HEK293 (cell line): Measurements from ENCODE around the gene MVB12B.

ENCODE experiments used
- CTCF ChIA-PET: fragments of 350-600 bp; formaldehyde crosslinking; extraction: SDS; loops from one replicate; lab custom pipeline; 2021; ENCODE audit warnings: antibody characterized with exemption; lab: Yijun Ruan, JAX
- POLR2A ChIA-PET: fragments of 300-600 bp; formaldehyde crosslinking; extraction: SDS; loops from one replicate; lab custom pipeline; 2020; ENCODE audit warnings: antibody characterized with exemption, inconsistent platforms; lab: Yijun Ruan, JAX
- H3K27ac ChIP-seq: fragments of 200-500 bp; sonication (Bioruptor generic); 2 replicates; pipeline ENCODE4 v1.5.1; 2014; ENCODE audit warnings: low read depth, low read length, control low read depth, inconsistent platforms; ENCODE audit errors: extremely low read depth
- H3K36me3 ChIP-seq, 2 experiments: fragments of 200-500 bp in 1 of 2; sonication (Bioruptor generic) in 1 of 2; 1 replicate in 1 of 2; 2 replicates in 1 of 2; pipeline ENCODE4 v1.5.1; 2014 to 2017; ENCODE audit warnings: inconsistent platforms in 2 of 2, low read length in 2 of 2; ENCODE audit not compliant: control insufficient read depth in 2 of 2, insufficient read depth in 1 of 2
- H3K4me1 ChIP-seq: fragments of 200-500 bp; sonication (Bioruptor generic); 2 replicates; pipeline ENCODE4 v1.5.1; 2014; ENCODE audit warnings: mild to moderate bottlenecking, low read length, inconsistent platforms; ENCODE audit not compliant: control insufficient read depth, insufficient read depth
- H3K4me3 ChIP-seq: 2 replicates; pipeline ENCODE4 v1.5.1; 2011; ENCODE audit warnings: low read depth, mild to moderate bottlenecking, control low read depth, low read length, moderate library complexity
- H3K9me3 ChIP-seq: fragments of 200-500 bp; sonication (Bioruptor generic); 2 replicates; pipeline ENCODE4 v1.5.1; 2014; ENCODE audit warnings: low read depth, low read length, inconsistent platforms; ENCODE audit not compliant: control insufficient read depth, insufficient read depth
- ELK4 ChIP-seq: IDR thresholded peaks from 2 replicates; pipeline ENCODE4 v1.6.1; 2011; ENCODE audit warnings: mild to moderate bottlenecking, low read depth, low read length, borderline replicate concordance
- HOXA7 ChIP-seq: sonication (generic); formaldehyde crosslinking; IDR thresholded peaks from 2 replicates; pipeline ENCODE4 v1.8.1; 2022; ENCODE audit warnings: missing genetic modification reagents, borderline replicate concordance
- KLF9 ChIP-seq: fragments of 450-650 bp; formaldehyde crosslinking; IDR thresholded peaks from 2 replicates; pipeline ENCODE4 v1.5.1; 2016; ENCODE audit warnings: missing biosample characterization, missing genetic modification characterization, low read depth
- PRDM2 ChIP-seq: fragments of 450-650 bp; formaldehyde crosslinking; IDR thresholded peaks from 2 replicates; pipeline ENCODE4 v1.5.1; 2016; ENCODE audit warnings: missing biosample characterization, missing genetic modification characterization, borderline replicate concordance
- TCF7L2 ChIP-seq: IDR thresholded peaks from 2 replicates; pipeline ENCODE4 v1.6.1; 2011; ENCODE audit warnings: low read depth, mild to moderate bottlenecking, inconsistent platforms, low read length, moderate library complexity, borderline replicate concordance
- WT1 ChIP-seq: fragments of 450-650 bp; formaldehyde crosslinking; IDR thresholded peaks from 2 replicates; pipeline ENCODE4 v1.5.1; 2016; ENCODE audit warnings: missing biosample characterization, missing genetic modification characterization
- ZBTB17 ChIP-seq: fragments of 450-650 bp; formaldehyde crosslinking; IDR thresholded peaks from 2 replicates; pipeline ENCODE4 v1.5.1; 2016; ENCODE audit warnings: missing biosample characterization, missing genetic modification characterization
- ZFP37 ChIP-seq: fragments of 450-650 bp; formaldehyde crosslinking; IDR thresholded peaks from 2 replicates; pipeline ENCODE4 v1.5.1; 2016; ENCODE audit warnings: missing biosample characterization, missing genetic modification characterization
- ZFP41 ChIP-seq: fragments of 450-650 bp; formaldehyde crosslinking; IDR thresholded peaks from 2 replicates; pipeline ENCODE4 v1.5.1; 2016; ENCODE audit warnings: missing biosample characterization, missing genetic modification characterization, borderline replicate concordance
- ZIC2 ChIP-seq: fragments of 450-650 bp; formaldehyde crosslinking; IDR thresholded peaks from 2 replicates; pipeline ENCODE4 v1.5.1; 2016; ENCODE audit warnings: missing biosample characterization, missing genetic modification characterization
- ZNF18 ChIP-seq: fragments of 450-650 bp; formaldehyde crosslinking; IDR thresholded peaks from 2 replicates; pipeline ENCODE4 v1.5.1; 2016; ENCODE audit warnings: missing biosample characterization, missing genetic modification characterization
- ZNF311 ChIP-seq: fragments of 450-650 bp; formaldehyde crosslinking; IDR thresholded peaks from 2 replicates; pipeline ENCODE4 v1.5.1; 2017; ENCODE audit warnings: missing biosample characterization, missing genetic modification characterization, borderline replicate concordance
- ZNF324 ChIP-seq: fragments of 450-650 bp; formaldehyde crosslinking; IDR thresholded peaks from 2 replicates; pipeline ENCODE4 v1.5.1; 2016; ENCODE audit warnings: missing biosample characterization, missing genetic modification characterization
- ZNF366 ChIP-seq: fragments of 450-650 bp; formaldehyde crosslinking; conservative IDR thresholded peaks from 2 replicates; pipeline ENCODE4 v1.5.1; 2016; ENCODE audit warnings: missing biosample characterization, missing genetic modification characterization
- ZNF530 ChIP-seq: fragments of 450-650 bp; formaldehyde crosslinking; IDR thresholded peaks from 2 replicates; pipeline ENCODE4 v1.5.1; 2016; ENCODE audit warnings: low read depth, missing biosample characterization, missing genetic modification characterization
- ZNF558 ChIP-seq: fragments of 450-650 bp; formaldehyde crosslinking; IDR thresholded peaks from 2 replicates; pipeline ENCODE4 v1.5.1; 2016; ENCODE audit warnings: missing biosample characterization, missing genetic modification characterization
- ZNF596 ChIP-seq: fragments of 450-650 bp; IDR thresholded peaks from 2 replicates; pipeline ENCODE4 v1.5.0; 2018; ENCODE audit warnings: missing biosample characterization, mild to moderate bottlenecking, missing genetic modification characterization, moderate library complexity
- ZNF623 ChIP-seq: fragments of 450-650 bp; formaldehyde crosslinking; IDR thresholded peaks from 2 replicates; pipeline ENCODE4 v1.5.1; 2016; ENCODE audit warnings: missing biosample characterization, missing genetic modification characterization
- ZNF776 ChIP-seq: fragments of 450-650 bp; formaldehyde crosslinking; IDR thresholded peaks from 2 replicates; pipeline ENCODE4 v1.5.0; 2017; ENCODE audit warnings: missing biosample characterization, missing genetic modification characterization, borderline replicate concordance
- ZNF843 ChIP-seq: fragments of 450-650 bp; formaldehyde crosslinking; IDR thresholded peaks from 2 replicates; pipeline ENCODE4 v1.5.1; 2016; ENCODE audit warnings: missing biosample characterization, missing genetic modification characterization
- ZSCAN16 ChIP-seq: fragments of 450-650 bp; formaldehyde crosslinking; IDR thresholded peaks from 2 replicates; pipeline ENCODE4 v1.5.1; 2016; ENCODE audit warnings: missing biosample characterization, missing genetic modification characterization

MVB12B gene

GRCh38 chr9:126386776-126387175 is 60.1 kb downstream of the MVB12B start:
- no peaks in the 10 kb centered on the region for H3K9me3 ChIP-seq
- peaks cover 3 to 41% of the 10 kb centered on the region in 2 experiments; a peak in 2 of 3 replicates for H3K36me3 ChIP-seq
- H3K4me3 ChIP-seq, result no peak overlapping the region
- TF ChIP-seq KLF9 (tag by site-specific recombination) (no peak), ZSCAN16 (tag by site-specific recombination) (no peak), ZFP41 (no peak), PRDM2 (tag by site-specific recombination) (no peak), HOXA7 (no peak), ELK4 (no peak), ZFP37 (tag by site-specific recombination) (no peak), ZNF843 (tag by site-specific recombination) (no peak)
- no peaks in the 10 kb centered on the region for H3K4me1 ChIP-seq
- H3K27ac ChIP-seq, result no peak overlapping the region
- ChIA-PET POLR2A (no interaction called here), CTCF (interaction anchor here (1.2 to 5.0 kb wide), 4 partner anchors 11 to 93 kb away, joined by 4 to 27 read pairs (median 6); no protein-coding TSS in a partner anchor)

GRCh38 chr9:126388964-126389708 is 62.5 kb downstream of the MVB12B start:
- POLR2A ChIA-PET, result no interaction called here
- CTCF ChIA-PET, result interaction anchor here (1.5 to 5.0 kb wide), 2 partner anchors 10 to 87 kb away, joined by 5 to 27 read pairs; no protein-coding TSS in a partner anchor
- H3K4me3 ChIP-seq, result no peak overlapping the region
- H3K36me3 ChIP-seq, result peaks cover 3 to 61% of the 10 kb centered on the region in 2 experiments; a peak in 2 of 3 replicates
- no peaks in the 10 kb centered on the region for H3K4me1 ChIP-seq
- H3K27ac ChIP-seq, result no peak overlapping the region
- TF ChIP-seq ZIC2 (peak; percentile 60; the same call in 1 of the 2 replicates), ZNF366 (tag by site-specific recombination) (no peak), ZBTB17 (no peak)
- no peaks in the 10 kb centered on the region for H3K9me3 ChIP-seq

- Histone ChIP-seq H3K9me3 (no peaks in the 10 kb centered on the region), H3K4me1 (no peaks in the 10 kb centered on the region), H3K27ac (no peak overlapping the region), H3K36me3 (peaks cover 3 to 64% of the 10 kb centered on the region in 2 experiments; a peak in 2 of 3 replicates), H3K4me3 (no peak overlapping the region)
- ChIA-PET POLR2A (no interaction called here), CTCF (interaction anchor here (1.5 to 5.0 kb wide), 2 partner anchors 9 to 88 kb away, joined by 5 to 27 read pairs; no protein-coding TSS in a partner anchor)
- TF ChIP-seq ZNF623 (tag by site-specific recombination) (no peak), ZNF596 (tag by site-specific recombination) (no peak), ZNF311 (tag by site-specific recombination) (no peak), ZNF324 (tag by site-specific recombination) (no peak), WT1 (tag by site-specific recombination) (no peak), ZNF776 (tag by site-specific recombination) (no peak), TCF7L2 (no peak), ZNF530 (tag by site-specific recombination) (no peak), ZNF18 (no peak), ZNF558 (tag by site-specific recombination) (no peak)
- TF ChIP-seq, all 188 proteins: peak for 0
These were observed 63.4 kb downstream of the MVB12B start for GRCh38 chr9:126389992-126390391.
